HL-60 (cell line): Measurements from ENCODE around the gene MAN1A2.

Source experiments
- DNase-seq, 2 experiments: peaks; one replicate each; pipeline ENCODE4 v3.0.0-alpha.2; 2010 to 2020; ENCODE audit warnings: low read depth in 1 of 2, low spot score in 1 of 2
- H3K27ac ChIP-seq: fragments of 250-450 bp; sonication (Bioruptor Pico); replicated peaks from 2 replicates; pipeline ENCODE4 v1.5.1; 2020; ENCODE audit warnings: mild to moderate bottlenecking, moderate library complexity
- H3K27me3 ChIP-seq: fragments of 250-450 bp; sonication (Bioruptor Pico); 2 replicates; pipeline ENCODE4 v1.5.1; 2021; ENCODE audit warnings: mild to moderate bottlenecking, moderate library complexity; ENCODE audit not compliant: insufficient read depth, poor library complexity, severe bottlenecking
- H3K4me3 ChIP-seq: replicated peaks from 2 replicates; pipeline ENCODE4 v1.5.1; 2011; ENCODE audit warnings: mild to moderate bottlenecking, control low read depth, low read length; ENCODE audit not compliant: insufficient read depth
- GABPA ChIP-seq: IDR thresholded peaks from 2 replicates; pipeline ENCODE4 v1.6.1; 2012; ENCODE audit warnings: low read depth
- POLR2AphosphoS5 ChIP-seq: IDR thresholded peaks from 2 replicates; pipeline ENCODE4 v1.6.1; 2012; ENCODE audit warnings: low read depth
- SPI1 ChIP-seq: IDR thresholded peaks from 2 replicates; pipeline ENCODE4 v1.6.1; 2012; ENCODE audit warnings: low read depth, mild to moderate bottlenecking, borderline replicate concordance
- TF ChIP-seq, protein P1 (sequence below): IDR thresholded peaks from one replicate; pipeline ENCODE4 v1.5.1; 2011; ENCODE audit warnings: low read length, control low read depth, inconsistent platforms; ENCODE audit not compliant: insufficient read depth
- TF ChIP-seq, protein P2 (sequence below): IDR thresholded peaks from 2 replicates; pipeline ENCODE4 v1.6.1; 2012; ENCODE audit warnings: low read depth; ENCODE audit not compliant: insufficient replicate concordance

The MAN1A2 gene

DNA sequence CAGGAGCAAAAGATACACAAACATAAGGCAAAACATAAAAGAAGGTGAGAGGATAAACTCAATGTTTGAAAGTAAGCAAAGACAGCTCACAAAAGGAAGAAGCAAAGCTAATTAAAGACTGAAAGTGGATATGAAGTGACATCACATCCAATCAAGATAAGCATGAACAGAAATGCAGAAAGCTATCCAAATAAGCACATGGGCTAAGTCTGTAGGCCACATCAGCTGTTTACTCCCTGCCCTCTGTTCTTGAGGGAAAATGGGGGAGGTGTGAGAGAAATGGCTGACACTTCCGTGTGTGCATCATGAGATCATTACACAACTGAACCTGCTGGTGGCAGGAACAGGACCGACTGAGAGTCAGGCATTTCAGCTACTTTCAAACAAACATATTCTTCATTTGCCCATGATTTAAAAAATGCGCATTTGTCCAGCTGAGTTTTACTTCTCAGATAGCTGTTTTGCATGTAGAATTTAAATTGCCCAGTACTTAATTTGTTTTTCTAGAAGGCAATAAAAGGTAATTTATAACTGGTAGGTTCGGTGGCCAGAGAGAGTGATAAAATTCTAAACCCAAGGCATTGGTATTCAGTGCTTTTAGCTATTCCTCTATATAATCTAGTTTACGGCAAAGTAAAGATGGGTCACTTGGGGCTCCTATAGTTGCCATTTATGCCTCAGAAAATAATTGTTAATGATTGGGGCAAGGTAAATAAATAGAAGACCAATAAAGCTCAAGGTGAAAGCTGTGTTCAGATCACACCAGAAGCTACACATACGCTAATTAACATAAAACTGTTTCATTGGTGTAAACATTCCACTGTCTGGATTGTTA, 27.2 kb upstream of the MAN1A2 start:
- DNase-seq = peak; percentile 55 to 57
- no peak overlapping the region for H3K4me3 ChIP-seq
- peak; percentile 1; the same call in 1 of the 2 replicates for TF ChIP-seq SPI1
- TF ChIP-seq, protein P1, sequence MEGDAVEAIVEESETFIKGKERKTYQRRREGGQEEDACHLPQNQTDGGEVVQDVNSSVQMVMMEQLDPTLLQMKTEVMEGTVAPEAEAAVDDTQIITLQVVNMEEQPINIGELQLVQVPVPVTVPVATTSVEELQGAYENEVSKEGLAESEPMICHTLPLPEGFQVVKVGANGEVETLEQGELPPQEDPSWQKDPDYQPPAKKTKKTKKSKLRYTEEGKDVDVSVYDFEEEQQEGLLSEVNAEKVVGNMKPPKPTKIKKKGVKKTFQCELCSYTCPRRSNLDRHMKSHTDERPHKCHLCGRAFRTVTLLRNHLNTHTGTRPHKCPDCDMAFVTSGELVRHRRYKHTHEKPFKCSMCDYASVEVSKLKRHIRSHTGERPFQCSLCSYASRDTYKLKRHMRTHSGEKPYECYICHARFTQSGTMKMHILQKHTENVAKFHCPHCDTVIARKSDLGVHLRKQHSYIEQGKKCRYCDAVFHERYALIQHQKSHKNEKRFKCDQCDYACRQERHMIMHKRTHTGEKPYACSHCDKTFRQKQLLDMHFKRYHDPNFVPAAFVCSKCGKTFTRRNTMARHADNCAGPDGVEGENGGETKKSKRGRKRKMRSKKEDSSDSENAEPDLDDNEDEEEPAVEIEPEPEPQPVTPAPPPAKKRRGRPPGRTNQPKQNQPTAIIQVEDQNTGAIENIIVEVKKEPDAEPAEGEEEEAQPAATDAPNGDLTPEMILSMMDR = no peak
- no peaks in the 10 kb centered on the region for H3K27me3 ChIP-seq
- H3K27ac ChIP-seq = no peak overlapping the region

DNA sequence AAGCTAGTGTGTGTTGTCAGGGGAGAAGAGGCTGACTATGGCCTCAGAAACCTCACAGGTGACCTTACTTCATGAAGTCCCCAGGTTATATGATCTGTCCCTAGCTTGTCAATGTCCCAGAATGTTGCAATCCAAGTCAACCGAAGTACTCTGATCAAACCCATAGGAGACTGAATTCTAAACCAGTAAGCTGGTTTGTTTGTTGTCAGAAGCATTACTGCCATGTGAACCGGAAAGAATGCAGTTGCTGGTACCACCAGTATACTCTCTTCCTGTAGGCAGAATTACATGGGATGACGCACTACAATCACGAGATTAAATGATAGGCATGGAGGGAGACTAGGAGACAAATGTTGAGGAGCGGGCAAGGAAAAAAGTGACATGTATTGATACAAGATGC, 26.1 kb upstream of the MAN1A2 start:
- Histone ChIP-seq H3K27ac (no peak overlapping the region), H3K4me3 (no peak overlapping the region), H3K27me3 (no peaks in the 10 kb centered on the region)
- TF ChIP-seq, protein P2, sequence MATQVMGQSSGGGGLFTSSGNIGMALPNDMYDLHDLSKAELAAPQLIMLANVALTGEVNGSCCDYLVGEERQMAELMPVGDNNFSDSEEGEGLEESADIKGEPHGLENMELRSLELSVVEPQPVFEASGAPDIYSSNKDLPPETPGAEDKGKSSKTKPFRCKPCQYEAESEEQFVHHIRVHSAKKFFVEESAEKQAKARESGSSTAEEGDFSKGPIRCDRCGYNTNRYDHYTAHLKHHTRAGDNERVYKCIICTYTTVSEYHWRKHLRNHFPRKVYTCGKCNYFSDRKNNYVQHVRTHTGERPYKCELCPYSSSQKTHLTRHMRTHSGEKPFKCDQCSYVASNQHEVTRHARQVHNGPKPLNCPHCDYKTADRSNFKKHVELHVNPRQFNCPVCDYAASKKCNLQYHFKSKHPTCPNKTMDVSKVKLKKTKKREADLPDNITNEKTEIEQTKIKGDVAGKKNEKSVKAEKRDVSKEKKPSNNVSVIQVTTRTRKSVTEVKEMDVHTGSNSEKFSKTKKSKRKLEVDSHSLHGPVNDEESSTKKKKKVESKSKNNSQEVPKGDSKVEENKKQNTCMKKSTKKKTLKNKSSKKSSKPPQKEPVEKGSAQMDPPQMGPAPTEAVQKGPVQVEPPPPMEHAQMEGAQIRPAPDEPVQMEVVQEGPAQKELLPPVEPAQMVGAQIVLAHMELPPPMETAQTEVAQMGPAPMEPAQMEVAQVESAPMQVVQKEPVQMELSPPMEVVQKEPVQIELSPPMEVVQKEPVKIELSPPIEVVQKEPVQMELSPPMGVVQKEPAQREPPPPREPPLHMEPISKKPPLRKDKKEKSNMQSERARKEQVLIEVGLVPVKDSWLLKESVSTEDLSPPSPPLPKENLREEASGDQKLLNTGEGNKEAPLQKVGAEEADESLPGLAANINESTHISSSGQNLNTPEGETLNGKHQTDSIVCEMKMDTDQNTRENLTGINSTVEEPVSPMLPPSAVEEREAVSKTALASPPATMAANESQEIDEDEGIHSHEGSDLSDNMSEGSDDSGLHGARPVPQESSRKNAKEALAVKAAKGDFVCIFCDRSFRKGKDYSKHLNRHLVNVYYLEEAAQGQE = no peak
- TF ChIP-seq GABPA (no peak), SPI1 (no peak), POLR2AphosphoS5 (no peak)
- TF ChIP-seq, protein P1 = no peak
- DNase-seq = no peak

DNA sequence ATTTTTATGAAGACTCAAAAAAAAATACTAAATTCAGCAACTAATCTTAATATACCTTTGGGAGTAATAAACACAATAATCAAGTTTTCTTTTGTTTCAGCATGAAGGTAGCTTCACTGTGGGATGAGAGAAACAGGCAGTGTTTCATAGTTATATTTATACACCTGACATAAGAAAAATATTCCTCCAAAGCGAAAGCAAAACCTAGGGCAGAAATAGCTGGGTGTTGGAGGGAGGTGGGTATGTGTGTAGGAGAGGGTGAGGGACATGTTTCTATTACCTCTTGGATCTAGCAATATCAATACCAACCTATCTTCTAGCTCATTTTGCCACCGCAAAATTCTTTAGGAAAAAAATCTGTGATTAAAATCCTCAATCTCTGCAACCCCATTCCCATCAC, 24.9 kb upstream of the MAN1A2 start:
- DNase-seq = no peak
- no peak for TF ChIP-seq POLR2AphosphoS5
- TF ChIP-seq GABPA = no peak
- TF ChIP-seq, protein P2 = no peak
- TF ChIP-seq, protein P1 = no peak
- TF ChIP-seq SPI1 = no peak
- Histone ChIP-seq H3K27ac (no peak overlapping the region), H3K4me3 (no peak overlapping the region), H3K27me3 (no peaks in the 10 kb centered on the region)
